OCI-LY1 (cell line): Measurements from ENCODE around the gene KIAA0040.

Experiments used
- CTCF ChIP-seq: fragments of 200-600 bp; sonication (generic), shearing (Covaris generic); IDR thresholded peaks from 2 replicates; pipeline ENCODE4 v1.5.1; 2017; ENCODE audit warnings: mild to moderate bottlenecking, antibody characterized with exemption, low read length, moderate library complexity, mixed read lengths
- EZH2 ChIP-seq: fragments of 200-600 bp; sonication (generic), shearing (Covaris generic); IDR thresholded peaks from 2 replicates; pipeline ENCODE4 v1.8.0; 2017; ENCODE audit warnings: borderline replicate concordance, mixed run types, mild to moderate bottlenecking, antibody characterized with exemption, low read length, moderate library complexity, mixed read lengths

- no peak for TF ChIP-seq EZH2
- TF ChIP-seq CTCF = no peak
These were observed 36.6 kb downstream of the KIAA0040 start for GRCh38 chr1:175155936-175156335.
